Renal cortical epithelial cell (primary cell): ENCODE data around the gene ERLEC1. TPM values are rescaled to one million over a fixed set of nuclear protein-coding genes. Genes with fewer than 3 reads are reported as not detected.
"Not testable (repeated sequence)": the region's sequence is repeated elsewhere in the genome, so short reads cannot be mapped to it uniquely, and the experiment has no call there.

ENCODE experiments used
- DNase-seq: peaks from one replicate; pipeline ENCODE4 v3.0.0-alpha.2; 2011; ENCODE audit warnings: low read depth
- total RNA-seq: library from RNA; depleted of rRNA; stranded (reverse); fragments of >200 nt; gene quantifications from 2 replicates; pipeline ENCODE4 v1.2.3, GENCODE V29; 2014

Gene ERLEC1
- total RNA-seq, 1 donor from 2014 or later: 97.9 TPM

- DNase-seq: no peak
Measured at GRCh38 chr2:53782676-53783075, 4.2 kb upstream of the ERLEC1 start.

- peak; percentile 43 for DNase-seq
Measured at GRCh38 chr2:53784436-53784835, 2.4 kb upstream of the ERLEC1 start.

GRCh38 chr2:53785366-53785765, 1.5 kb upstream of the ERLEC1 start:
- DNase-seq: no peak

DNA sequence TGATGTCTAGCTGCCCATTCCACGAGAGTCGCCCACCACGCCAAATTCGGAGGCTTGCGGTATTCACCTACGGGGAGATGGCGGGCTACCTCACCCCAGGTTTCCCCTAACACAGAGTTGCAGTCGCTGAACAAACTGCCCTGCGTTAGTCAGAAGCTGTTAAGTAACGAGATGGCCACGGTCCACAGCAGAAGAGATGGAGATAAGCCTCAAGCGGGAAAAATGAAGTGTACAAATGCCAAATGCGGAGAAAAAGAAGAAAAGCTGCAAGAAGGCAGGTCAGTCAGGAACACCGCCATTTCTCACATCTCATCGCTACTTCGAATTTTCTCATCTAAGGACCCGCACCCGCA, 516 bp upstream of the ERLEC1 start:
- peak; percentile 51 for DNase-seq

DNA sequence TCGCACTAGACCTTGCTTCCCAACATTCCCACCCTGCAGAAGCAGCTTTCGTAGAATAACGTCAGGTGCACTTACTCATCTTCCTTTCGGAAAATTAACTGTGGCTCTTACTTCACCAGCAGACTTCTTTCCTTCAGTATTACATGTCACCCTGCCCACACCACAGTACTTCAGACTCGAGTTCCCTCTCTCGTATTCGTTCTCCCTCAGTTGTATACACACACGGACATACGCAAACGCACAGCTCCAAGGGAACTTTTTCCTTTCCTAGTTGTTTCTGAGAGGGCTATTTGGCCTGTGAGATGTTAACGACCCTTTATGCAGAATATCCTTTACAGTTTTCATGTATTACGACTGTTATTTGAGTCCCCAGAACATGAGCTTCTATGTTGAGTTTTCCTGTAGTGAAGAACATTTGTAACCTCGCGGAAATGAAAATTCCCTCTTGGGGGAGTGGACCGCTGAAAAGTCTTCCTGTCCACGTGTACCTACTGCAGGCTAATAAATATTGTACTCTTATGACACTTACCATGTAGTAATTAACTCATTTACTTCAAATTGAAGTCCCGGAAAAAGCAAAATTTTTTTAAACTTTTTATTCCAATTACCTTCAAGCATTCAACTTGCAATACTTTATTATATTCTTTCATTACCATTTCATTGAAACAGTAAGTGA, 908 bp downstream of the ERLEC1 start:
- peak; percentile 26 for DNase-seq

DNA sequence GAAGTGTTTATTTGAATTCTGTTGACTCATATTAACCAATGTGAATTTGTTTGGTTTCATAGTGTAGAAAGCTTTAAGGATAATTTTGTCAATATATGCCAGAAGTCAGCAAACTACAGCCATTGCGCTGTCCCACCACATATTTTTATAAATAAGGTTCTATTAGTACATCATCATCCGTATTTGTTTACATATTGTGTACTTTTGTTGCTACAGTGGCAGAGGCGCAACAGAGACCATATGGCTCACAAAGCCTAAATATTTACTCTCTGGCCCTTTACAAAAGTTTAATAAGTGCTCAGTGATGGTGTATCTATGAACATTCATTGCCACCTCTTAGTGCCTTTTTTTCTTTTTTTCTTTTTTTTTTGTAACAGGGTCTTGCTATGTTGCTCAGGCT, 6.4 kb downstream of the ERLEC1 start:
- no peak for DNase-seq

- no peak for DNase-seq
Measured at GRCh38 chr2:53793821-53794220, 7.0 kb downstream of the ERLEC1 start.

GRCh38 chr2:53801547-53801946, 14.7 kb downstream of the ERLEC1 start:
- DNase-seq: no peak

GRCh38 chr2:53802617-53803151, 15.8 kb downstream of the ERLEC1 start:
- DNase-seq: no peak

- DNase-seq: no peak
Measured at GRCh38 chr2:53811601-53812000, 24.8 kb downstream of the ERLEC1 start.

DNA sequence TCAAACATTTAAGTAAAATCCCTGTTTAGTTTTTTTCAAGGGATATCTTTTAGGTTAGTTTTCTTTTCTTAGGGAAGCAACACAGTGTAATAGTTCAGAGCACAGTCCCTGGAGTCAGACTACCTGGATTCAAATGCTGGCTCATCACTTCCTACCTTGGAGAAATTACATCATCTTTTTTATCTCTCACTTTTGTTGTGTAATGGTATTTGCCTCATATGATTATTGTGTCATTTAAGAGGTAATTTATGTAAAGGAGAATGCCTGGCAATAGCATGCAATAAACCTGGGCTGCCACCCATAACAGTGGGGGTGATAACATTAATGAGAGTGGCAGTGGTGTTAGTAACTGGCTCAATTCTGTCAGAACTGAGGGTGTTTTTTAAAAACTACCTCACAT, 26.3 kb downstream of the ERLEC1 start:
- DNase-seq: no peak

DNA sequence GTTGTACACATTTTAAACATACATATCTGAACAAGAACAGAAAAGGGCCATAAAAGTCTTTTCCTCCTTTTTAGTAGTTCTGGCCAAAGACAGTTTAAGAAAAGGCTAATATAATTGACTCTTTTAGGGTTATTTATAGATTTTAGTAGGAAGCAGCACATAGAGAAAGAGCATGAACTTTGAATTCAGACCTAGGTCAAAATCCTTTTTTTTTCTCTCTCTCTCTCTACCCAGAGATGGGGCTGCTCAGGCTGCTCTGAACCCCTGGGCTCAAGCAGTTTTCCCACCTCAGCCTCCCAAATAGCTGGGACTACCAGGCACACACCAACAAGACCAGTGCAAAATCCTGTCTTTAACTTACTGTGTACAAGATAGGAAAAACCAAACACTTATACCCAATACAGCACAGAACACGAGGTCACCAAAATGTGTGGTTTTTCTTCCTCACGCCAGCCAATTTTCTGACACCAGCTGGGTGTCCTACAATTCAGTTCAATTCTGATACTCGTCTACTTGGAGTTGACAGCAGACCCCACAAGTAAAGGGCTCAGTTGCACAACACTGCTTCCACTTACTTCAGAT, 32.1 kb downstream of the ERLEC1 start:
- no peak for DNase-seq

- no peak for DNase-seq
Measured at GRCh38 chr2:53819634-53820033, 32.8 kb downstream of the ERLEC1 start.

GRCh38 chr2:53820048-53820447, 33.2 kb downstream of the ERLEC1 start:
- DNase-seq: no peak

- DNase-seq: no peak
Measured at GRCh38 chr2:53820711-53821110, 33.9 kb downstream of the ERLEC1 start.

- no peak for DNase-seq
Measured at GRCh38 chr2:53821810-53822209, 35.0 kb downstream of the ERLEC1 start.

DNA sequence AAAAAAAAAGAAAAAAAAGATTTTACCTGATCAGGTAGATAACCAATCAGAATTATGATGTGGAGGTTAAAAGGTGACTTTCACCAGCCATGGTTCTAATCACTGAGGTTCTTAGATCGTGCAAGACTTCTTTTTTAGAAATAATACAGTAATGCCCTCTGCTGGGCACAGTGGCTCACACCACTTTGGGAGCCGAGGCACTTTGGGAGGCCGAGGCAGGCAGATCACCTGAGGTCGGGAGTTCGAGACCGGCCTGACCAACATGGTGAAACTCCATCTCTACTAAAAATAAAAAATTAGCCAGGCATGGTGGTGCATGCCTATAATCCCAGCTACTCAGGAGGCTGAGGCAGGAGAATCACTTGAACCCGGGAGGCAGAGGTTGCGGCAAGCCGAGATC, 36.8 kb downstream of the ERLEC1 start:
- DNase-seq: not testable (repeated sequence)

DNA sequence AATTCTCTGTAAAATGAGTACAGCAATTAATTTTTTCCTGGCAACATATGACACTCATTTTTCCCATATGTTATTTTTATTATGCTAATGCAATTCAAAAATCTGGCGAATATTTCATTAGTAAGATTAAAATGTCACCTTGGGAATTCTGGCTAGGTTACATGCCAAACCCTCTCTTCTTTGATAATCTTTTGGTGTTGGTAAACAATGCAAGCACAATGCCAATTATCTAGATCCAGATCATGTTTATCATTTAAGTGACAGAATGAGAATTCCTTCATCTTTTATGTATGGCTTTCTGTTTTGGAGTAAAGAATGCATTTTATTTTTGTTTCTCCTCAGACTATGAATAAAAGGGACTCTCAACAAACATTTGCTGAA, 39.2 kb downstream of the ERLEC1 start:
- DNase-seq: no peak

- DNase-seq: peak; percentile 30
Measured at GRCh38 chr2:53826587-53827397, 39.9 kb downstream of the ERLEC1 start.

DNA sequence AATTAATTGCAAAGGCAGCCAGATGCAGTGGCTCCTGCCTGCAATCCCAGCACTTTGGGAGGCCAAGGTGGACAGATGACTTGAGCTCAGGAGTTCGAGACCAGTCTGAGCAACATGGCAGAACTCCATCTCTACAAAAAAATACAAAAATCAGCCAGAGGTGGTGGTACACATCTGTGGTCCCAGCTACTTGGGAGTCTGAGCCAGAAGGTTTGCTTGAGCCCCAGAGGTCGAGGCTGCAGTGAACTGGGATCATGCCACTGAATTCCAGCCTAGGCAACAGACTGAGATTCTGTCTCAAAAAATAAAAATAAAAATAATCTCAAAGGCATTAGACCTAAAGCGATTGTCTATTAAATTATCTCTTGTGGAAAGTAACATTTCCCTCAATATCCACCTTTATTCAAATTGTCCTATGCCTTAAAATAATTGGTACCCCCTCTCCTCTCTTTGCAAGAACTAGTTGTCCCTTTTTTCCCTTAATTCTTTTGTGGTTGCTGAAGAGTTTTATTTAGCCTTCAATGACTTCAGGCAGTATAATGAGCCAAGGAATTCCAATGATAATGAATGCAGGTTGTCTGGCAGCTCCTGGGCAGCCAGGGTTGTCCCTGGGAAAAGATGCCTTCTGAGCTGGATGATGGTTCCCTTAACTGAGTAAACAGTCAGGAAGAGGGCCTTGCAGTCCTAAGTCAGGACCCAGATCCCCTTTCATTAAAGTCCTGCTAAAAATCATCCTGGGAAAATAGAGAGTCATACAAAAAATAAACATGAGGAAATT, 40.7 kb downstream of the ERLEC1 start:
- DNase-seq: no peak

GRCh38 chr2:53828331-53828730, 41.5 kb downstream of the ERLEC1 start:
- no peak for DNase-seq
